Body of pancreas (tissue), 4 donors: ENCODE results near the gene DNASE1L2. TPM values are rescaled to one million over a fixed set of nuclear protein-coding genes. Genes with fewer than 3 reads are reported as not detected.

Source experiments
- ATAC-seq: fragments of 150-250 bp; one replicate; pipeline ENCODE4 v1.9.1; 2016
- DNase-seq, 4 donors: peaks; one replicate each; pipeline ENCODE4 v3.0.0-alpha.2; 2019
- H3K27ac ChIP-seq, 4 donors: fragments of 200-600 bp; sonication (generic); 1 replicate in 3 of 4; 2 replicates in 1 of 4; pipeline versions ENCODE4 v1.5.1 to v1.6.1; 2016 to 2019; ENCODE audit warnings: mild to moderate bottlenecking in 1 of 4, mixed read lengths in 1 of 4, moderate library complexity in 1 of 4
- H3K27me3 ChIP-seq, 2 donors: fragments of 200-600 bp; sonication (generic); one replicate each; pipeline ENCODE4 v1.6.0; 2016; ENCODE audit warnings: mild to moderate bottlenecking in 1 of 2
- H3K36me3 ChIP-seq, 2 donors: fragments of 200-600 bp; sonication (generic); replicated peaks in 1 of 2; 2 replicates each; pipeline ENCODE4 v1.5.1; 2016; ENCODE audit warnings: low read depth in 2 of 2; ENCODE audit not compliant: insufficient read depth in 1 of 2
- H3K4me1 ChIP-seq: fragments of 200-600 bp; sonication (generic); one replicate; pipeline ENCODE4 v1.6.0; 2016
- H3K4me3 ChIP-seq, 2 donors: fragments of 200-600 bp; sonication (generic); 1 replicate in 1 of 2; 2 replicates in 1 of 2; pipeline ENCODE4 v1.5.1; 2016 to 2019
- H3K9me3 ChIP-seq, 3 donors: fragments of 200-600 bp; sonication (generic); 1 replicate in 2 of 3; 2 replicates in 1 of 3; pipeline ENCODE4 v1.5.1; 2016
- CTCF ChIP-seq, 7 experiments: fragments of 450-650 bp in 4 of 7; fragments of 200-600 bp in 3 of 7; sonication (generic) in 3 of 7; IDR thresholded peaks; one replicate each; pipeline ENCODE4 v1.5.1; 2016 to 2019; ENCODE audit warnings: antibody characterized with exemption in 7 of 7
- POLR2A ChIP-seq, 3 donors: fragments of 450-650 bp; IDR thresholded peaks; one replicate each; pipeline ENCODE4 v1.6.1; 2016; ENCODE audit warnings: antibody characterized with exemption in 3 of 3, mild to moderate bottlenecking in 2 of 3
- WGBS, 2 donors: methylation state at CpG; one replicate each; pipeline ENCODE4 v1.1.5; 2017; 5-methylcytosine and 5-hydroxymethylcytosine counted together
- intact Hi-C: fragments of 100-400 bp; cut with DNase I; formaldehyde crosslinking; loops from one replicate; pipeline ENCODE4 v1.15.1; 2023
- total RNA-seq, 2 donors: library from RNA; depleted of rRNA; stranded (reverse); fragments of >200 nt; gene quantifications; one replicate each; pipeline ENCODE4 v1.1.0, GENCODE V29; 2016

Gene DNASE1L2
- total RNA-seq, 2 donors from 2014 or later, result 1.3 TPM; not detected in 1

DNA sequence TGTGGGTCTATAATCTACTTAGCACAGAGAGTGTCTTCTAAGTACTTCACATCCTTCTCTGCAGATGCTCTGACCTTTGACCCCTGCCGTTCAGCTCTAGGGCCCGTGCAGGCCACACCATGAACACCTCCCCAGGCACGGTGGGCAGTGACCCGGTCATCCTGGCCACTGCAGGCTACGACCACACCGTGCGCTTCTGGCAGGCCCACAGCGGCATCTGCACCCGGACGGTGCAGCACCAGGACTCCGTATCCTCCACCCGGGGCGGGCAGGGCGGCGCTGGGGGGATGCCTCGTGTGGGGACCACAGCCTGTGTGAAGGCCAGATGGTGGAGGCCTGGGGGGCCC, 30.3 kb upstream of the DNASE1L2 start:
- intact Hi-C loops, result no loop called here
- DNase-seq (no peak), ATAC-seq (peak; percentile 2)
- no peaks in the 10 kb centered on the region for H3K9me3 ChIP-seq
- H3K36me3 ChIP-seq, result peaks cover 0 to 18% of the 10 kb centered on the region in 2 donors
- H3K4me3 ChIP-seq, result peak overlapping the region; percentile 67 to 88
- TF ChIP-seq POLR2A (IDR thresholded peaks at IDR 0.05), result no peak
- peak in 1 of 7 experiments; percentile 1 for TF ChIP-seq CTCF (IDR thresholded peaks at IDR 0.05)
- peak overlapping the region; percentile 94 to 99 (median 96) for H3K27ac ChIP-seq
- no peaks in the 10 kb centered on the region for H3K27me3 ChIP-seq
- H3K4me1 ChIP-seq, result peaks cover 19% of the 10 kb centered on the region
- WGBS, 2 donors, result 11% methylated on average over 16 of the region's 16 CpGs; no CpG with 5 or more reads in 1 of the 2 donors

DNA sequence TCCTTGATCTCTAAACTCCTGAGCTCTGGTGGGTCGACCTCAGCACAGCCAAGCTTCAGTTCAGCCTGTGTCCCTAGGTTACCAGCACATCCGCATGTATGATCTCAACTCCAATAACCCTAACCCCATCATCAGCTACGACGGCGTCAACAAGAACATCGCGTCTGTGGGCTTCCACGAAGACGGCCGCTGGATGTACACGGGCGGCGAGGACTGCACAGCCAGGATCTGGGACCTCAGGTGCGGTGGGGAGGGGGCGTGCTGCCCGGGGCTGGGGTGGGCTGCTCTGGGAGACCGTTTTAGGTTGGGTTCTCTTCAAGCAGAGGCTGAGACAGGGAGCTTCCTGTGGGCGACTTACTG, 29.8 kb upstream of the DNASE1L2 start:
- no peak for TF ChIP-seq CTCF (IDR thresholded peaks at IDR 0.05)
- TF ChIP-seq POLR2A (IDR thresholded peaks at IDR 0.05), result no peak
- intact Hi-C loops, result no loop called here
- Histone ChIP-seq H3K27me3 (no peaks in the 10 kb centered on the region), H3K27ac (peak overlapping the region in 1 of 4 donors; percentile 94), H3K36me3 (peaks cover 0 to 18% of the 10 kb centered on the region in 2 donors), H3K4me3 (no peak overlapping the region), H3K9me3 (no peaks in the 10 kb centered on the region), H3K4me1 (peaks cover 19% of the 10 kb centered on the region)
- DNase-seq (no peak), ATAC-seq (no peak)
- WGBS, 2 donors, result 80 to 87% methylated on average over 14 to 17 of the region's 18 CpGs

- Histone ChIP-seq H3K9me3 (no peaks in the 10 kb centered on the region), H3K4me3 (no peak overlapping the region), H3K27me3 (no peaks in the 10 kb centered on the region), H3K36me3 (peaks cover 0 to 18% of the 10 kb centered on the region in 2 donors), H3K27ac (no peak overlapping the region), H3K4me1 (peaks cover 21% of the 10 kb centered on the region)
- DNase-seq, result no peak
- ATAC-seq, result no peak
- intact Hi-C loops, result no loop called here
- TF ChIP-seq CTCF (IDR thresholded peaks at IDR 0.05) (no peak), POLR2A (IDR thresholded peaks at IDR 0.05) (no peak)
- 93 to 100% methylated on average over 2 to 23 of the region's 23 CpGs for WGBS, 2 donors
Measured at GRCh38 chr16:2206780-2207433, 29.3 kb upstream of the DNASE1L2 start.

GRCh38 chr16:2207872-2208271, 28.4 kb upstream of the DNASE1L2 start:
- Histone ChIP-seq H3K27me3 (no peaks in the 10 kb centered on the region), H3K4me1 (peaks cover 31% of the 10 kb centered on the region), H3K4me3 (no peak overlapping the region), H3K36me3 (peaks cover 0 to 18% of the 10 kb centered on the region in 2 donors), H3K9me3 (no peaks in the 10 kb centered on the region), H3K27ac (no peak overlapping the region)
- no peak for DNase-seq
- ATAC-seq, result no peak
- WGBS, 2 donors, result 81 to 83% methylated on average over 5 to 9 of the region's 9 CpGs
- no peak for TF ChIP-seq CTCF (IDR thresholded peaks at IDR 0.05)
- no peak for TF ChIP-seq POLR2A (IDR thresholded peaks at IDR 0.05)
- intact Hi-C loops, result no loop called here

- Histone ChIP-seq H3K4me1 (peaks cover 35% of the 10 kb centered on the region), H3K9me3 (no peaks in the 10 kb centered on the region), H3K36me3 (peaks cover 0 to 18% of the 10 kb centered on the region in 2 donors), H3K27me3 (no peaks in the 10 kb centered on the region), H3K4me3 (no peak overlapping the region), H3K27ac (no peak overlapping the region)
- WGBS, 2 donors, result 83 to 96% methylated on average over 9 to 23 of the region's 23 CpGs
- TF ChIP-seq CTCF (IDR thresholded peaks at IDR 0.05), result no peak
- no peak for TF ChIP-seq POLR2A (IDR thresholded peaks at IDR 0.05)
- no peak for DNase-seq
- no peak for ATAC-seq
- intact Hi-C loops, result no loop called here
Measured at GRCh38 chr16:2208308-2208707, 27.9 kb upstream of the DNASE1L2 start.
